Mesenchymal stem cell (in vitro differentiated cells and primary cell): ENCODE results near the gene DDX10.
"Not testable (repeated sequence)": the region's sequence is repeated elsewhere in the genome, so short reads cannot be mapped to it uniquely, and the experiment has no call there.

ENCODE experiments used
- DNase-seq: peaks from one replicate; pipeline ENCODE4 v3.0.0-alpha.2; 2013
- H2AFZ ChIP-seq: one replicate; pipeline ENCODE4 v1.6.1; 2013; ENCODE audit warnings: low read depth, mild to moderate bottlenecking, control low read depth, inconsistent platforms, low read length, moderate library complexity
- H2AK5ac ChIP-seq: 2 replicates; pipeline ENCODE4 v1.6.1; 2013; ENCODE audit warnings: low read length, moderate library complexity, mild to moderate bottlenecking, inconsistent platforms; ENCODE audit not compliant: severe bottlenecking
- H2BK120ac ChIP-seq: one replicate; pipeline ENCODE4 v1.6.1; 2013; ENCODE audit warnings: low read depth, mild to moderate bottlenecking, inconsistent platforms, low read length, moderate library complexity
- H2BK12ac ChIP-seq, 2 experiments: one replicate each; pipeline ENCODE4 v1.6.1; 2013; ENCODE audit warnings: inconsistent platforms in 2 of 2, low read length in 2 of 2, mild to moderate bottlenecking in 2 of 2, moderate library complexity in 2 of 2, control low read depth in 1 of 2
- H2BK15ac ChIP-seq: one replicate; pipeline ENCODE4 v1.6.1; 2013; ENCODE audit warnings: mild to moderate bottlenecking, low read depth, inconsistent platforms; ENCODE audit not compliant: poor library complexity, severe bottlenecking
- H2BK5ac ChIP-seq: 2 replicates; pipeline ENCODE4 v1.6.1; 2013; ENCODE audit warnings: low read depth, mild to moderate bottlenecking, low read length, control low read depth, inconsistent platforms; ENCODE audit not compliant: poor library complexity, severe bottlenecking
- H3K14ac ChIP-seq, 2 experiments: one replicate each; pipeline ENCODE4 v1.6.1; 2013; ENCODE audit warnings: inconsistent platforms in 2 of 2, low read length in 2 of 2, control low read depth in 1 of 2, mild to moderate bottlenecking in 1 of 2, moderate library complexity in 1 of 2
- H3K18ac ChIP-seq, 2 experiments: one replicate each; pipeline ENCODE4 v1.6.1; 2013; ENCODE audit warnings: inconsistent platforms in 2 of 2, low read length in 2 of 2, control low read depth in 1 of 2, low read depth in 1 of 2, mild to moderate bottlenecking in 1 of 2
- H3K23ac ChIP-seq, 2 experiments: one replicate each; pipeline ENCODE4 v1.6.1; 2013; ENCODE audit warnings: inconsistent platforms in 2 of 2, low read length in 2 of 2, mild to moderate bottlenecking in 2 of 2, moderate library complexity in 2 of 2, control low read depth in 1 of 2
- H3K27ac ChIP-seq: 2 replicates; pipeline ENCODE4 v1.5.1; 2013; ENCODE audit warnings: mild to moderate bottlenecking, moderate library complexity, low read length, control low read depth, inconsistent platforms; ENCODE audit not compliant: poor library complexity, severe bottlenecking
- H3K27me3 ChIP-seq, 2 experiments: 2 replicates each; pipeline versions ENCODE4 v1.6.1 to v1.7.0; 2013; ENCODE audit warnings: low read length in 2 of 2, mild to moderate bottlenecking in 2 of 2, moderate library complexity in 2 of 2, control low read depth in 1 of 2, inconsistent platforms in 1 of 2; ENCODE audit not compliant: control insufficient read depth in 1 of 2, insufficient read depth in 1 of 2
- H3K36me3 ChIP-seq, 2 experiments: 2 replicates each; pipeline versions ENCODE4 v1.6.1 to v1.7.0; 2013; ENCODE audit warnings: low read length in 2 of 2, control low read depth in 1 of 2, inconsistent platforms in 1 of 2, low read depth in 1 of 2, mild to moderate bottlenecking in 1 of 2; ENCODE audit not compliant: insufficient read depth in 2 of 2, control insufficient read depth in 1 of 2
- H3K4ac ChIP-seq, 2 experiments: one replicate each; pipeline ENCODE4 v1.6.1; 2013; ENCODE audit warnings: inconsistent platforms in 2 of 2, low read length in 2 of 2, mild to moderate bottlenecking in 2 of 2, moderate library complexity in 2 of 2, control low read depth in 1 of 2, low read depth in 1 of 2
- H3K4me1 ChIP-seq: 2 replicates; pipeline ENCODE4 v1.6.1; 2013; ENCODE audit warnings: low read depth, low read length, control low read depth; ENCODE audit not compliant: control insufficient read depth, insufficient read depth
- H3K4me2 ChIP-seq: 2 replicates; pipeline ENCODE4 v1.6.1; 2013; ENCODE audit warnings: low read length, mild to moderate bottlenecking, inconsistent platforms; ENCODE audit not compliant: poor library complexity, severe bottlenecking
- H3K4me3 ChIP-seq, 2 experiments: 2 replicates each; pipeline versions ENCODE4 v1.5.1 to v1.7.0; 2013; ENCODE audit warnings: low read length in 2 of 2, mild to moderate bottlenecking in 2 of 2, control low read depth in 1 of 2, low read depth in 1 of 2; ENCODE audit not compliant: insufficient read depth in 1 of 2
- H3K79me1 ChIP-seq: replicated peaks from 2 replicates; pipeline ENCODE4 v1.6.1; 2013; ENCODE audit warnings: mild to moderate bottlenecking, control low read depth, low read length, inconsistent platforms; ENCODE audit not compliant: poor library complexity, severe bottlenecking
- H3K9ac ChIP-seq: 2 replicates; pipeline ENCODE4 v1.7.0; 2013; ENCODE audit warnings: mild to moderate bottlenecking, low read length, moderate library complexity
- H3K9me3 ChIP-seq: 2 replicates; pipeline ENCODE4 v1.7.0; 2013; ENCODE audit warnings: mild to moderate bottlenecking, low read length; ENCODE audit not compliant: control insufficient read depth
- H4K8ac ChIP-seq: one replicate; pipeline ENCODE4 v1.6.1; 2013; ENCODE audit warnings: inconsistent platforms, mild to moderate bottlenecking, low read length, moderate library complexity
- H4K91ac ChIP-seq: one replicate; pipeline ENCODE4 v1.6.1; 2013; ENCODE audit warnings: mild to moderate bottlenecking, low read length, inconsistent platforms
- WGBS: methylation state at CpG from one replicate; pipeline ENCODE4 v1.1.7; 2013; ENCODE audit warnings: mixed read lengths; 5-methylcytosine and 5-hydroxymethylcytosine counted together

The DDX10 gene

DNA sequence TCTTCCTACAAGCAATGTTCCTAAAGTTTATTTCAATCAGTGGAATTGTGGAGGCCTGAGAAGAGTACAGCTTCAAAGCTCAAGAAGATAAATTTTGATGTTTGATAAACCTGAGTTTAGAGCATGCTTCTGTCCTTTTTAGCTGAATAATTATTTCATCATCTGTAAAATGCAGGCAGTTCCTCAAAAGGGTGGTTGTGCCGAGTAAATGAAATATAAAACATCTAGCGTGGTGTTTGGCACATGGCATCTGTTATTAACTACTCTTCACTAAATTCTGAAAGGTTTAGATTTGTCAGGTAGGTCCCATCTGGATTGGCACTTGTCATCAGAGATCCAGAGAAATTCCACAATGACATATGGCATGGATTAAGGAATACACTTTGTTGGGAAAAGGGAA is 155.1 kb downstream of the DDX10 start:
- no peak overlapping the region for H2BK120ac ChIP-seq
- H3K4me3 ChIP-seq, result no peak overlapping the region
- H2BK5ac ChIP-seq, result no peak overlapping the region
- no peaks in the 10 kb centered on the region for H3K4me1 ChIP-seq
- H2AFZ ChIP-seq, result no peak overlapping the region
- H3K18ac ChIP-seq, result no peak overlapping the region
- no peak overlapping the region for H2BK12ac ChIP-seq
- H3K79me1 ChIP-seq, result peaks cover 16% of the 10 kb centered on the region
- WGBS, result 95% methylated on average over 2 of the region's 2 CpGs
- no peak overlapping the region for H3K4ac ChIP-seq
- no peak overlapping the region for H3K9ac ChIP-seq
- no peak overlapping the region for H3K27ac ChIP-seq
- no peak overlapping the region for H2BK15ac ChIP-seq
- H3K14ac ChIP-seq, result no peak overlapping the region
- no peaks in the 10 kb centered on the region for H3K27me3 ChIP-seq
- peaks cover 0 to 2% of the 10 kb centered on the region in 2 experiments for H3K36me3 ChIP-seq
- DNase-seq, result no peak
- no peak overlapping the region for H4K91ac ChIP-seq
- no peak overlapping the region for H2AK5ac ChIP-seq
- no peak overlapping the region for H3K4me2 ChIP-seq
- no peak overlapping the region for H4K8ac ChIP-seq
- no peaks in the 10 kb centered on the region for H3K9me3 ChIP-seq
- H3K23ac ChIP-seq, result no peak overlapping the region

- H3K4ac ChIP-seq, H3K23ac ChIP-seq, H2BK5ac ChIP-seq, H3K9ac ChIP-seq, H2AFZ ChIP-seq, H4K91ac ChIP-seq, H2BK120ac ChIP-seq, H3K14ac ChIP-seq, H3K18ac ChIP-seq, H4K8ac ChIP-seq, H3K27me3 ChIP-seq, H3K4me1 ChIP-seq, H2BK15ac ChIP-seq, DNase-seq, H3K36me3 ChIP-seq, H3K27ac ChIP-seq, H3K9me3 ChIP-seq, H3K4me2 ChIP-seq, H2BK12ac ChIP-seq, H2AK5ac ChIP-seq, H3K4me3 ChIP-seq: not testable (repeated sequence)
- peaks cover 21% of the 10 kb centered on the region for H3K79me1 ChIP-seq
- 97% methylated on average over 11 of the region's 11 CpGs for WGBS
Observed at GRCh38 chr11:108823960-108824359, 159.1 kb downstream of the DDX10 start.

- no peak overlapping the region for H3K18ac ChIP-seq
- H3K27ac ChIP-seq, result no peak overlapping the region
- no peak overlapping the region for H3K4ac ChIP-seq
- H4K91ac ChIP-seq, result no peak overlapping the region
- WGBS, result 71% methylated on average over 2 of the region's 3 CpGs
- no peak overlapping the region for H2BK5ac ChIP-seq
- no peak overlapping the region for H3K4me2 ChIP-seq
- H3K9ac ChIP-seq, result no peak overlapping the region
- H3K36me3 ChIP-seq, result peaks cover 0 to 2% of the 10 kb centered on the region in 2 experiments
- H2BK120ac ChIP-seq, result no peak overlapping the region
- H2AK5ac ChIP-seq, result no peak overlapping the region
- H2AFZ ChIP-seq, result no peak overlapping the region
- H3K14ac ChIP-seq, result no peak overlapping the region
- no peak for DNase-seq
- H3K79me1 ChIP-seq, result peaks cover 21% of the 10 kb centered on the region
- H3K27me3 ChIP-seq, result no peaks in the 10 kb centered on the region
- H3K4me3 ChIP-seq, result no peak overlapping the region
- H4K8ac ChIP-seq, result no peak overlapping the region
- H2BK15ac ChIP-seq, result no peak overlapping the region
- no peaks in the 10 kb centered on the region for H3K4me1 ChIP-seq
- no peaks in the 10 kb centered on the region for H3K9me3 ChIP-seq
- no peak overlapping the region for H2BK12ac ChIP-seq
- H3K23ac ChIP-seq, result no peak overlapping the region
Observed at GRCh38 chr11:108824545-108824944, 159.7 kb downstream of the DDX10 start.

DNA sequence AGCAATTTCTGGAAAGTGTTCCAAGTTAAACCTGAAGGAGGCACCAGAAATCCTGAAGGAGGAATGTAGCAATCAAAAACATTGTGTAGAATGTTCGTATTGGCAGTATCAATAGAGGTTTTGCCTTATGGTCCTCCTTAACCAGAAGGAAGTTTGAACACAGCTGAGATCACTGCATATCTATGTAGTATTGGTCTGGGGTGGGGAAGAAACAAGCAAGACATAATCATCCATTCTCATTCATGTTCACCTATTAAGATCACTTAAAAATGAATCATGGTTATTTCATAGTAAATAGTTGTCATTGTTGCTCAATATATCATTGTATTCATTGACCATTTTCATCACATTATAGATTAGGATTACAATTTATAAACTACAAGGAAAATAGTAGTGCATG is 160.5 kb downstream of the DDX10 start:
- H3K14ac ChIP-seq, result no peak overlapping the region
- no peak overlapping the region for H3K23ac ChIP-seq
- no peak overlapping the region for H2AFZ ChIP-seq
- no peak overlapping the region for H4K91ac ChIP-seq
- no peak overlapping the region for H2BK12ac ChIP-seq
- H4K8ac ChIP-seq, result no peak overlapping the region
- no peak overlapping the region for H2BK120ac ChIP-seq
- no peaks in the 10 kb centered on the region for H3K9me3 ChIP-seq
- no peak overlapping the region for H3K4me2 ChIP-seq
- peaks cover 0 to 2% of the 10 kb centered on the region in 2 experiments for H3K36me3 ChIP-seq
- no peak overlapping the region for H2AK5ac ChIP-seq
- no peak overlapping the region for H3K4me3 ChIP-seq
- no peaks in the 10 kb centered on the region for H3K4me1 ChIP-seq
- no peak overlapping the region for H2BK5ac ChIP-seq
- peaks cover 19% of the 10 kb centered on the region for H3K79me1 ChIP-seq
- WGBS, result 100% methylated on average over 1 of the region's 1 CpG
- no peak overlapping the region for H3K27ac ChIP-seq
- no peak overlapping the region for H2BK15ac ChIP-seq
- H3K9ac ChIP-seq, result no peak overlapping the region
- no peak for DNase-seq
- H3K4ac ChIP-seq, result no peak overlapping the region
- H3K18ac ChIP-seq, result no peak overlapping the region
- no peaks in the 10 kb centered on the region for H3K27me3 ChIP-seq
